GM12875 (cell line): ENCODE data around the gene GUCY2D.
A peak's percentile ranks its signal among the peaks of the same experiment; 100 is the strongest.

Source experiments
- H3K4me3 ChIP-seq: one replicate; pipeline ENCODE4 v1.5.1; 2011; ENCODE audit warnings: low read depth, low read length, control low read depth
- CTCF ChIP-seq: IDR thresholded peaks from 2 replicates; pipeline ENCODE4 v1.5.1; 2011; ENCODE audit warnings: low read depth, mild to moderate bottlenecking, control low read depth, inconsistent platforms, low read length, moderate library complexity, borderline replicate concordance; ENCODE audit not compliant: insufficient read depth

GUCY2D gene

DNA sequence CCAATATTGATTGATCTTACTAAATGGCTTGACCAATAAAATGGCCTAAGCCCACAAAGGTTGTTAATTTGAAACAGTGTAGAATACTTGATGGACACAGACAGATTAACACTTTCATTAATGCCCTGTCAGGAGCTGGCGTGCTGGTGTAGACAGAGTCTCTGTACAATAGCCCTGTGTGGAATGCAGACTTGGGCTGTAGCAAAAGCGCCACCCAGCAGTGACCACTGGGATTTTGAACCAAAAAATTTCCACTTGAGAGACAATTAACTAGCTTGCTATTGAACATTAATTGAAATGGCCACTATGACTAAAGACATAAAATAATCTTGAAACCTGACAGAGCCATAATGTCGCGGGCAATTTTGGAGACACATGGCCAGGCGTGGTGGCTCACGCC lies 19.7 kb upstream of the GUCY2D start:
- no peak overlapping the region for H3K4me3 ChIP-seq
- TF ChIP-seq CTCF, result no peak

DNA sequence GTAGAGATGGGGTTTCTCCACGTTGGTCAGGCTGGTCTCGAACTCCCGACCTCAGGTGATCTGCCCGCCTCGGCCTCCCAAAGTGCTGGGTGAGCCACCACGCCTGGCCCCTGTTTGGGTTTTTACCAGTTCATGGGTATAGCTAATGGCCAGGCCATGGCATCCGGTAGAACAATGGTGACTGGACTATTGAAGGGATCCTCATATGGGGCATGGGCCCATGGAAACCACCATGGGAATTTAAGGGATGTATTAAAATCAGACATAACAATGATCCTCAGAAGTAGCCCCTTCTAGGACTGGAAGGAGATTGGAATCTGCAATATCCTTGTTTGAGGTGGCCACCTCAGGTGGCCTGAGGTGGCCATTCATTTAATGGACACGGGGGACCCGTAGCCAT lies 17.5 kb upstream of the GUCY2D start:
- TF ChIP-seq CTCF, result no peak
- no peak overlapping the region for H3K4me3 ChIP-seq

GRCh38 chr17:7987112-7987893 lies 15.1 kb upstream of the GUCY2D start:
- TF ChIP-seq CTCF, result no peak
- H3K4me3 ChIP-seq, result no peak overlapping the region

- H3K4me3 ChIP-seq, result no peak overlapping the region
- peak; percentile 42; the same call in 1 of the 2 replicates for TF ChIP-seq CTCF
These were observed 13.7 kb upstream of the GUCY2D start for GRCh38 chr17:7988750-7989178.

- peak; percentile 94 for TF ChIP-seq CTCF
These were observed 12.4 kb upstream of the GUCY2D start for GRCh38 chr17:7989781-7990655.

GRCh38 chr17:7992516-7992915 lies 9.9 kb upstream of the GUCY2D start:
- H3K4me3 ChIP-seq, result no peak overlapping the region
- TF ChIP-seq CTCF, result no peak

More at GRCh38 chr17:7989781-7990655, 12.4 kb upstream of the GUCY2D start:
- H3K4me3 ChIP-seq, result peak overlapping the region; percentile 62

DNA sequence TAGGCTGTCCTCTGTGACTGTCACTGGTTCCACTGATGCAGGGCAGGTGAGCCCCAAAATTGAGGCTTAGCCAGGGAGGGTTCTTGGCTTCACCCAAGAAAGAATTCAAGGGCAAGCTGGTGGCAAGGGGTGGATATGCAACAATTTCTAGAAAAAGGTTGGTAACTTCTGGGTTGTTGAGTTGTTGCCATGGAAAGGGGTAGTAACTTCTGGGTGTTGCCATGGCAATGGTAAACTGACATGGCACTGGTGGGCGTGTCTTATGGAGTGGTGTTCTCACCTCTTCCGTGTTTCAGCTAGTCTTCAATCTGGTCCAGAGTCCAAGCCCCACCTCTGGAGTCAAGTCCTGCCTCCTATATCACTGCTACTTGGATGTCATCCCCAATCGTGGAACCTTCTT lies 9.5 kb upstream of the GUCY2D start:
- TF ChIP-seq CTCF, result no peak
- no peak overlapping the region for H3K4me3 ChIP-seq
